Duodenal mucosa (tissue), 2 donors: ENCODE measurements around the gene RBM27.

Source experiments
- H3K27ac ChIP-seq: one replicate; pipeline ENCODE4 v1.7.0; 2013; ENCODE audit warnings: low read depth, low read length
- H3K27me3 ChIP-seq, 2 donors: one replicate each; pipeline ENCODE4 v1.7.0; 2013; ENCODE audit warnings: low read length in 2 of 2, control low read depth in 1 of 2; ENCODE audit not compliant: insufficient read depth in 2 of 2, control insufficient read depth in 1 of 2
- H3K36me3 ChIP-seq, 2 donors: one replicate each; pipeline ENCODE4 v1.7.0; 2013; ENCODE audit warnings: low read length in 2 of 2, control low read depth in 1 of 2; ENCODE audit not compliant: insufficient read depth in 2 of 2, control insufficient read depth in 1 of 2
- H3K4me1 ChIP-seq, 2 donors: one replicate each; pipeline ENCODE4 v1.7.0; 2013; ENCODE audit warnings: low read length in 2 of 2, control low read depth in 1 of 2; ENCODE audit not compliant: insufficient read depth in 2 of 2, control insufficient read depth in 1 of 2
- H3K4me3 ChIP-seq, 2 donors: one replicate each; pipeline ENCODE4 v1.7.0; 2013; ENCODE audit warnings: low read length in 2 of 2, low read depth in 1 of 2
- H3K9ac ChIP-seq, 2 donors: one replicate each; pipeline ENCODE4 v1.7.0; 2013; ENCODE audit warnings: low read length in 2 of 2, low read depth in 1 of 2
- H3K9me3 ChIP-seq, 2 donors: one replicate each; pipeline ENCODE4 v1.7.0; 2013; ENCODE audit warnings: low read length in 2 of 2, control low read depth in 1 of 2; ENCODE audit not compliant: control insufficient read depth in 1 of 2

RBM27 gene

DNA sequence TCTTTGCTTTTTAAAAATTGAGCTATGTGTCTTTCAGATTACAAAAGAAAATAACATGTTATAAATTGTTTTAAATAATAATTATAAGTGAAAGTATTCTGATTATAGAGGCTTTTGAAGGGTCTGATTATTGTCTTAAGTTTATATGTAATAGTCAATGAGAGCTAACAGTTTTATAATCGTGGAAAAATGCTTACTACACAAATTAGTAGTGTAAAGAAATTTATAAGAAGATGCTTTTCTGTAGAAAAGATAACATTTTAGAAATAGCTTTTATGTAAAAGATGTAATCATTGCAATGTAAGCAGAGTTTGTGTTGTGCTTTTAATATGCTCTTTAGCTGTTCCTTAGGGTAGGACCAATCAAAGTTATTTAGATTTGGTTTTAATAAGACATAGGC, 18.6 kb downstream of the RBM27 start:
- H3K4me3 ChIP-seq = no peak overlapping the region
- H3K36me3 ChIP-seq = peaks cover 0 to 18% of the 10 kb centered on the region in 2 donors
- H3K27ac ChIP-seq = no peak overlapping the region
- no peaks in the 10 kb centered on the region for H3K27me3 ChIP-seq
- H3K9ac ChIP-seq = no peak overlapping the region
- H3K9me3 ChIP-seq = no peaks in the 10 kb centered on the region
- no peaks in the 10 kb centered on the region for H3K4me1 ChIP-seq

DNA sequence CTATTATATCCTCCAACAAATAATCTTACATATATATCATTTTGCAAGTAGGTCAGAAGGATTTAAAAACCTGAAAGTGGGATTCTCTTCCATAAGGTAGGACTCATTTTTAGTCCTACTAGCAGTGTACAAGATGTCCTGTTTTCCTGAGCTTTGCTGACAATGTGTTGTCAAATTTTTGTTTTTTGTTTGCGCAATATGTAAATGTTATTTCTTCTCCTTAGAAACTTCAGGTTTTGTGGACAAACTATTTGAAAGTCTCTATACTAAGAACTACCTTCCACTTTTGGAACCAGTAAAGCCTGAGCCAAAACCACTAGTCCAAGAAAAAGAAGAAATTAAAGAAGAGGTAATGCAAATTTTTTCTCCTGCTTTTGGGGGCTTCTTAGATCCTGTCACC, 19.8 kb downstream of the RBM27 start:
- peaks cover 0 to 25% of the 10 kb centered on the region in 2 donors for H3K36me3 ChIP-seq

DNA sequence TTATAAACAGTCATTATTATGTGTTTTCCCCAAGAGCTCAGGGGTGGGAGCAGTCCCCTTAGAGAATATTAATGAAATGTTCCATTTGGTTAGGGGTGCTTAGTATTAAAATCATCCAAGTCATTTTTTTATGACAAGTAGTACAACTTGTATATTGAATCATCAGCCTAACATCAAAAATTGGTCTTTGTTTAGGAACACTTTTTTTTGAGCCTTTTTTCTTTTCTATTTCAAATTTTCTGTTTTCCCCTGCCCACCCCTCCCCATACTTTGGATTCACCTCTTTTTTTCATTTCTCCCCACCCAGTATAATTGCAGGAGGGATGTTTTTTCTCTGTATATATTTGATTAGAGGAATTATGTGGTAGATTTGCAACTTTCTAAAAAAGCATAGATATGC, 25.8 kb downstream of the RBM27 start:
- no peak overlapping the region for H3K27ac ChIP-seq
- no peak overlapping the region for H3K9ac ChIP-seq
- no peaks in the 10 kb centered on the region for H3K4me1 ChIP-seq
- H3K4me3 ChIP-seq = no peak overlapping the region
- H3K27me3 ChIP-seq = no peaks in the 10 kb centered on the region
- peaks cover 15 to 60% of the 10 kb centered on the region in 2 donors for H3K36me3 ChIP-seq
- no peaks in the 10 kb centered on the region for H3K9me3 ChIP-seq

More for the DNA sequence above, 19.8 kb downstream of the RBM27 start:
- Histone ChIP-seq H3K4me1 (no peaks in the 10 kb centered on the region), H3K9me3 (no peaks in the 10 kb centered on the region), H3K9ac (no peak overlapping the region), H3K27ac (no peak overlapping the region), H3K27me3 (no peaks in the 10 kb centered on the region), H3K4me3 (no peak overlapping the region)

DNA sequence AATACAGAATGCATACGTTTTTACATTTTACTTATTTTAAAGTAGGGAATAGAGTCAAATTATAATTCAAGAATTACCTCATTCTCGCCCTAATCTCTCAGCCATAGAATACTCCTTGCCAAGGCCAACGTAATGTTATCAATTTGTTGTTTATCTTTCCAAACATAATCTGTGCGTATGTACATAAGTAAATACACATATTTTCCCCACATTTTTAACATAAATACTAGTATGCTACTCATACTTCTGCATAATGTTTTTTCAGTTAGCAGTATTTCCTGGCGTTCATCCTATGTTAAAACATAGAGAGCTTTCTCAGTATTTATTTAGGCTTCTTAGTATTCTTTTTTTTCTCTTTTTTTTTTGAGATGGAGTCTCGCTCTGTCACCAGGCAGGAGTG, 28.8 kb downstream of the RBM27 start:
- H3K4me1 ChIP-seq = no peaks in the 10 kb centered on the region
- no peaks in the 10 kb centered on the region for H3K9me3 ChIP-seq
- H3K36me3 ChIP-seq = peaks cover 16 to 64% of the 10 kb centered on the region in 2 donors
- no peaks in the 10 kb centered on the region for H3K27me3 ChIP-seq
- no peak overlapping the region for H3K27ac ChIP-seq
- no peak overlapping the region for H3K4me3 ChIP-seq
- H3K9ac ChIP-seq = no peak overlapping the region

DNA sequence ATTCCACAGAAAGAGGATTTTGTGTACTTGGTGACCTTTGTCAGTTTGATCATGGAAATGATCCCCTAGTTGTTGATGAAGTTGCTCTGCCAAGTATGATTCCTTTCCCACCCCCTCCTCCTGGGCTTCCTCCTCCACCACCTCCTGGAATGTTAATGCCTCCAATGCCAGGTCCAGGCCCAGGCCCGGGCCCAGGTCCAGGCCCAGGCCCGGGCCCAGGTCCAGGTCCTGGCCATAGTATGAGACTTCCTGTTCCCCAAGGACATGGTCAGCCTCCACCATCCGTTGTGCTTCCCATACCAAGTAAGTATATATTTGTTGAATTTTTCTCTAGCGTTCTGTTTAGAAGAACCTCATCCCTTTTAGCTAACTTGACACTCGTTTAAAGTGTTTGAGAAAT, 30.0 kb downstream of the RBM27 start:
- no peak overlapping the region for H3K9ac ChIP-seq
- H3K36me3 ChIP-seq = peaks cover 20 to 63% of the 10 kb centered on the region in 2 donors
- H3K9me3 ChIP-seq = no peaks in the 10 kb centered on the region
- H3K27ac ChIP-seq = no peak overlapping the region
- no peaks in the 10 kb centered on the region for H3K27me3 ChIP-seq
- no peak overlapping the region for H3K4me3 ChIP-seq
- H3K4me1 ChIP-seq = no peaks in the 10 kb centered on the region

DNA sequence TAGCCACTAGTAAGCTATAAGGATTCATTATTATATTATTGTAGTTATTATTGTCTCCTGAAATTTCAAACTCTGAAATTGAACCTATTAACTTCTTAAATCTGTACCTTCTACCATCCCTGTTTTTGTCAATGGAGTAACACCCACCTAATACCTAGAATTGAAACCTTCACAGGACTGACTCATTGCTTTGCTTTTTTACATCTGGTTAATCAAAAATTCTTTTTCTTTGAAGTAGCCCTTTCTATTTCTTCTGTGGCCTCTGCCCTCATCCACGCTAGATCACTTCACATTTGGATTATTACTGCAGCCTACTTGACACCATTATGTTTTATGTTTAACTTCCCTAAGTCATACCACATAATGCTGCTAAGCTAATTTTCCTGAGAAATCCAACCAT, 35.6 kb downstream of the RBM27 start:
- no peak overlapping the region for H3K4me3 ChIP-seq
- no peaks in the 10 kb centered on the region for H3K9me3 ChIP-seq
- H3K36me3 ChIP-seq = peaks cover 5 to 40% of the 10 kb centered on the region in 2 donors
- no peak overlapping the region for H3K27ac ChIP-seq
- no peak overlapping the region for H3K9ac ChIP-seq
- H3K27me3 ChIP-seq = no peaks in the 10 kb centered on the region
- H3K4me1 ChIP-seq = no peaks in the 10 kb centered on the region

DNA sequence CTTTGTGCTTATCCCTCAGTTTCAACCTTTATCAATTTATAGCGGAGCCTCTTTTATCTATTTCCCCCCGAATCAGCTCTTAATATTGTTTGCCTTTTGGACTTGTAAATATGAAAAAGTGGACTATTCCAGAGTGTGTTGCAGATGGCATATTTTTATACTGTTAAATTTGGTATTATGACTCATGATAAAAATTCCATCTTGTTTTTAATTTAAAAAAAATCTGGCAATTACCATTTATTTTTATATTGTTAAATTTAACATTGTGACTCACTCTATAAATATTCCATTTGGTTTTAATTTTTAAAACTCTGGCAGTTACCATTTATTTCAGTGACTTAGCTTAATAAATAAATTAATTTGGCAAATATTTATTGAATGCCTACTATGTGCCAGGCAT, 37.5 kb downstream of the RBM27 start:
- peaks cover 5 to 52% of the 10 kb centered on the region in 2 donors for H3K36me3 ChIP-seq

DNA sequence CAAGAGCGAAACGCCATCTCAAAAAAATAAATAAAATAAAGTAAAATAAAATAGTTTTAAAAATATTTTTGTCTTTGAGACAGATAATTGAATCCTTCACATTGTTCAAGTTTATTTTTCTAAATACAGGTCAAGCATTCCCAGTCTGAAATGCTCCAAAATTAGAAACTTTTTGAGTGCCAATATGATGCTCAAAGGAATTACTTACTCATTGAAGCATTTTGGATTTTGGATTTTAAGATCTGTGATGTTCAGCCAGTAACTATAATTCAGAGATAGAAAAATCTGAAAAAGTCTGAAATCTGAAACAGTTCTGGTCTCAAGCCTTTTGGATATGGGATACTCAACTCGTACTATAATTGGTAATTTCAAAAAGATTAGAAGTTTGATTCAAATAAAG, 39.8 kb downstream of the RBM27 start:
- no peaks in the 10 kb centered on the region for H3K9me3 ChIP-seq
- no peak overlapping the region for H3K9ac ChIP-seq
- no peak overlapping the region for H3K27ac ChIP-seq
- H3K4me1 ChIP-seq = no peaks in the 10 kb centered on the region
- H3K36me3 ChIP-seq = peaks cover 0 to 35% of the 10 kb centered on the region in 2 donors
- H3K27me3 ChIP-seq = no peaks in the 10 kb centered on the region
- no peak overlapping the region for H3K4me3 ChIP-seq

More for the DNA sequence above, 37.5 kb downstream of the RBM27 start:
- Histone ChIP-seq H3K27ac (no peak overlapping the region), H3K9me3 (no peaks in the 10 kb centered on the region), H3K27me3 (no peaks in the 10 kb centered on the region), H3K9ac (no peak overlapping the region), H3K4me1 (no peaks in the 10 kb centered on the region), H3K4me3 (no peak overlapping the region)

DNA sequence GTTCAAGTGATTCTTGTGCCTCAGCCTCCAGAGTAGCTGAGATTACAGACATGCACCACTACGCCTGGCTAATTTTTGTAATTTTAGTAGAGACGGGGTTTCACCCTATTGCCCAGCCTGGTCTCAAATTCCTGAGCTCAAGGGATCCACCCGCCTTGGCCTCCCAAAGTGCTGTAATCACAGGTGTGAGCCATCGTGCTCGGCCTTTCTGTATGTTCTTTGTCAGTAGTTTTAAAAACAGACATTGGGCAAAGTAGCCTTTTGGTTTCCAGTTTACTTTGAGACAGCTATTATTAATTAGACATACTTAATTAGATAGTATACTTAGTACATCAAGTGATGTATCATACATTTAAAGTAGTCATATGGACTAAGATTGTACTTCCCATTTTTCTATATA, 45.2 kb downstream of the RBM27 start:
- H3K36me3 ChIP-seq = peaks cover 0 to 33% of the 10 kb centered on the region in 2 donors
- H3K4me1 ChIP-seq = no peaks in the 10 kb centered on the region
- H3K9me3 ChIP-seq = no peaks in the 10 kb centered on the region
- H3K27me3 ChIP-seq = no peaks in the 10 kb centered on the region
- H3K4me3 ChIP-seq = no peak overlapping the region
- H3K9ac ChIP-seq = no peak overlapping the region
- no peak overlapping the region for H3K27ac ChIP-seq

DNA sequence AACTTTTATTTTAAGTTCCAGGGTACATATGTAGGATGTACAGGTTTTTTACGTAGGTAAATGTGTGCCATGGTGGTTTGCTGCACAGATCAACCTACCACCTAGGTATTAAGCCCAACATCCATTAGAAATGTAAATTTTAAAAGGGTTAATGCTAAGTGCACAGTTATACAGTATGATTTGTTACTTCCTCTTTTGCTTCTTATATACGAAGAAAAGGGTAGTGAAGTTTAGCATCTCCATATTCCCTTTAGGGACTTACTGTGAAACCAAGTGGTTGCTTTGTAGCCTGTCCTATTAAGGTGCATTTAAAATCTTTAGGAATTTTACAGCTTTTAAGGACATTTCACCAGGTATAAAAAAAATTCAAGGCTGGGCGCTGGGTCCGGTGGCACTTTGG, 46.4 kb downstream of the RBM27 start:
- H3K36me3 ChIP-seq = peaks cover 0 to 28% of the 10 kb centered on the region in 2 donors
- H3K27me3 ChIP-seq = no peaks in the 10 kb centered on the region

More for the DNA sequence above, 46.4 kb downstream of the RBM27 start:
- Histone ChIP-seq H3K9ac (no peak overlapping the region), H3K9me3 (no peaks in the 10 kb centered on the region), H3K27ac (no peak overlapping the region), H3K4me3 (no peak overlapping the region), H3K4me1 (no peaks in the 10 kb centered on the region)
